PC-3 (cell line): ENCODE results near the gene IDI2. TPM values are rescaled to one million over a fixed set of nuclear protein-coding genes. Genes with fewer than 3 reads are reported as not detected.
A peak's percentile ranks its signal among the peaks of the same experiment; 100 is the strongest.

Experiments
- ATAC-seq: fragments of 200-7000 bp; cut with Tn5 transposase; 2 replicates; pipeline ENCODE4 v1.9.1; 2020; ENCODE audit warnings: mild to moderate bottlenecking, moderate library complexity
- Bru-seq: library from RNA; stranded (reverse); fragments of 400-500 nt; gene quantifications from one replicate; lab custom pipeline; 2021; lab: Mats Ljungman, UMichigan
- BruChase-seq, 2 experiments: library from RNA; stranded (reverse); fragments of 400-500 nt; gene quantifications; one replicate each; lab custom pipeline; 2021; lab: Mats Ljungman, UMichigan
- BruUV-seq: library from RNA; stranded (reverse); fragments of 400-500 nt; replicated peaks from 2 replicates; lab custom pipeline; 2021; lab: Mats Ljungman, UMichigan
- CTCF ChIA-PET: fragments of 300-600 bp; sonication (Branson Sonifier 250); formaldehyde crosslinking; loops from one replicate; lab custom pipeline; 2022; ENCODE audit warnings: antibody characterized with exemption; lab: Charles Lee
- POLR2A ChIA-PET: fragments of 300-600 bp; sonication (Branson Sonifier 250); formaldehyde crosslinking; loops from one replicate; lab custom pipeline; 2022; ENCODE audit warnings: antibody characterized with exemption; ENCODE audit not compliant: unreplicated experiment; lab: Charles Lee
- DNase-seq: peaks from one replicate; pipeline ENCODE4 v3.0.0-alpha.2; 2015
- H2AFZ ChIP-seq: fragments of 300-600 bp; sonication (generic); 2 replicates; pipeline ENCODE4 v1.6.0; 2016; ENCODE audit warnings: antibody characterized with exemption, low read length
- H3F3A ChIP-seq: fragments of 300-600 bp; sonication (generic); one replicate; pipeline ENCODE4 v1.6.0; 2017; ENCODE audit warnings: antibody characterized with exemption, low read length, control low read depth, mild to moderate bottlenecking; ENCODE audit not compliant: unreplicated experiment
- H3K27ac ChIP-seq: fragments of 300-600 bp; sonication (generic); 2 replicates; pipeline ENCODE4 v1.5.1; 2016; ENCODE audit warnings: mild to moderate bottlenecking, low read length
- H3K27me3 ChIP-seq: fragments of 300-600 bp; sonication (generic); 2 replicates; pipeline ENCODE4 v1.6.1; 2016; ENCODE audit warnings: low read length, mixed read lengths
- H3K36me3 ChIP-seq: fragments of 300-600 bp; sonication (generic); 2 replicates; pipeline ENCODE4 v1.6.1; 2016; ENCODE audit warnings: low read depth, mixed run types, low read length, mixed read lengths
- H3K4me1 ChIP-seq: fragments of 300-600 bp; sonication (generic); 2 replicates; pipeline ENCODE4 v1.5.1; 2016; ENCODE audit warnings: low read length; ENCODE audit not compliant: insufficient read depth
- H3K4me2 ChIP-seq: fragments of 300-600 bp; sonication (generic); 2 replicates; pipeline ENCODE4 v1.6.0; 2016; ENCODE audit warnings: low read length
- H3K4me3 ChIP-seq: fragments of 300-600 bp; sonication (generic); 2 replicates; pipeline ENCODE4 v1.5.1; 2016; ENCODE audit warnings: mild to moderate bottlenecking, low read length, mixed read lengths
- H3K79me2 ChIP-seq: fragments of 300-600 bp; sonication (generic); 2 replicates; pipeline ENCODE4 v1.6.1; 2017; ENCODE audit warnings: low read length, mixed read lengths
- H3K9ac ChIP-seq: fragments of 300-600 bp; sonication (generic); 2 replicates; pipeline ENCODE4 v1.6.0; 2016; ENCODE audit warnings: mild to moderate bottlenecking, low read length
- H3K9me2 ChIP-seq: fragments of 300-600 bp; sonication (generic); replicated peaks from 2 replicates; pipeline ENCODE4 v1.6.1; 2016; ENCODE audit warnings: mixed run types, low read length, mixed read lengths
- H3K9me3 ChIP-seq: fragments of 300-600 bp; sonication (generic); 2 replicates; pipeline ENCODE4 v1.6.1; 2016; ENCODE audit warnings: low read length, mixed read lengths
- H4K20me1 ChIP-seq: fragments of 300-600 bp; sonication (generic); 2 replicates; pipeline ENCODE4 v1.6.1; 2016; ENCODE audit warnings: low read length, mixed read lengths
- CTCF ChIP-seq: fragments of 300-600 bp; sonication (generic); conservative IDR thresholded peaks from 2 replicates; pipeline ENCODE4 v1.5.1; 2017; ENCODE audit warnings: antibody characterized with exemption, low read depth, mild to moderate bottlenecking, low read length
- EZH2 ChIP-seq: fragments of 300-600 bp; sonication (generic); IDR thresholded peaks from one replicate; pipeline ENCODE4 v1.6.1; 2017; ENCODE audit warnings: antibody characterized with exemption, mild to moderate bottlenecking, low read length; ENCODE audit not compliant: unreplicated experiment
- EZH2phosphoT487 ChIP-seq: fragments of 300-600 bp; sonication (generic); IDR thresholded peaks from 2 replicates; pipeline ENCODE4 v1.6.1; 2018; ENCODE audit warnings: mild to moderate bottlenecking, antibody characterized with exemption, low read length, borderline replicate concordance
- intact Hi-C: fragments of 100-400 bp; cut with micrococcal nuclease; formaldehyde crosslinking; loops from 2 replicates; pipeline ENCODE4 v1.9.0; 2023
- long read RNA-seq: library from polyadenylated mRNA; unstranded; transcript quantifications from one replicate; pipeline ENCODE4 v2.0.0, GENCODE V29; 2021; ENCODE audit not compliant: unreplicated experiment
- total RNA-seq: library from RNA; depleted of rRNA; stranded (reverse); fragments of >200 nt; gene quantifications from 2 replicates; pipeline ENCODE4 v1.2.3, GENCODE V29; 2014; rRNA removed

The IDI2 gene
- total RNA-seq (not detected in 2 replicates), Bru-seq, nascent RNA (not detected), BruChase-seq, experiment 1, labeled RNA remaining after a 6-hour chase (percentile 7 among the genes with signal in this experiment), BruChase-seq, experiment 2, labeled RNA remaining after a 2-hour chase (percentile 27 among the genes with signal in this experiment)
- long read RNA-seq, result 0 reads

- Histone ChIP-seq H3K27ac (no peak within 1 kb of the TSS), H3K9me3 (no peaks in the 10 kb centered on the region), H3K9me2 (no peaks in the 10 kb centered on the region), H3F3A (no peaks in the 10 kb centered on the region), H3K4me3 (no peak within 1 kb of the TSS), H3K36me3 (no peaks in the 10 kb centered on the region), H3K79me2 (no peaks in the 10 kb centered on the region), H4K20me1 (no peaks in the 10 kb centered on the region), H3K27me3 (no peaks in the 10 kb centered on the region), H2AFZ (no peak within 1 kb of the TSS), H3K4me2 (no peak within 1 kb of the TSS), H3K4me1 (no peaks in the 10 kb centered on the region), H3K9ac (no peak within 1 kb of the TSS)
- no peak for DNase-seq
- no peak for ATAC-seq
- intact Hi-C loops, result no loop called here
- TF ChIP-seq EZH2 (no peak), EZH2phosphoT487 (no peak), CTCF (no peak)
- POLR2A ChIA-PET, result no interaction called here
- BruUV-seq, result no TSS peak
- CTCF ChIA-PET, result no interaction called here
These were observed at the start of gene IDI2 for GRCh38 chr10:1025683-1026082. TSS of gene IDI2 (minus strand) at chr10:1025859. CDS start at chr10:1024723, 1,136 bp downstream.

GRCh38 chr10:1074748-1075308, 49.2 kb upstream of the IDI2 start:
- Histone ChIP-seq H3K4me1 (no peaks in the 10 kb centered on the region), H3K27me3 (no peaks in the 10 kb centered on the region), H3K4me2 (no peak overlapping the region), H3K36me3 (no peaks in the 10 kb centered on the region), H3K79me2 (no peaks in the 10 kb centered on the region), H3K9ac (no peak overlapping the region), H3K9me2 (no peaks in the 10 kb centered on the region), H3K9me3 (no peaks in the 10 kb centered on the region), H3K27ac (no peak overlapping the region), H3F3A (no peaks in the 10 kb centered on the region), H4K20me1 (no peaks in the 10 kb centered on the region), H3K4me3 (no peak overlapping the region), H2AFZ (no peak overlapping the region)
- no TSS peak for BruUV-seq
- DNase-seq, result no peak
- ChIA-PET POLR2A (interaction anchor here (0.6 kb wide), 1 partner anchor 81 kb away, joined by 6 read pairs; no protein-coding TSS in a partner anchor), CTCF (no interaction called here)
- no peak for ATAC-seq
- TF ChIP-seq CTCF (peak; percentile 29; the same call in 1 of the 2 replicates), EZH2phosphoT487 (no peak)
- intact Hi-C loops, result no loop called here

- H3K36me3 ChIP-seq, result no peaks in the 10 kb centered on the region
- no peaks in the 10 kb centered on the region for H4K20me1 ChIP-seq
- no peak overlapping the region for H3K4me2 ChIP-seq
- CTCF ChIA-PET, result no interaction called here
- no peaks in the 10 kb centered on the region for H3K4me1 ChIP-seq
- no peak overlapping the region for H3K9ac ChIP-seq
- H3K9me3 ChIP-seq, result no peaks in the 10 kb centered on the region
- intact Hi-C loops, result no loop called here
- H3K4me3 ChIP-seq, result no peak overlapping the region
- POLR2A ChIA-PET, result no interaction called here
- TF ChIP-seq CTCF (no peak), EZH2phosphoT487 (no peak), EZH2 (no peak)
- no TSS peak for BruUV-seq
- no peaks in the 10 kb centered on the region for H3K79me2 ChIP-seq
- H3K27ac ChIP-seq, result no peak overlapping the region
- no peaks in the 10 kb centered on the region for H3F3A ChIP-seq
- H3K27me3 ChIP-seq, result no peaks in the 10 kb centered on the region
- no peak overlapping the region for H2AFZ ChIP-seq
- H3K9me2 ChIP-seq, result no peaks in the 10 kb centered on the region
- ATAC-seq (no peak), DNase-seq (no peak)
These were observed 48.5 kb upstream of the IDI2 start for GRCh38 chr10:1074052-1074747.
